GM18858 (cell line): ENCODE data around the gene REEP6.
A peak's percentile ranks its signal among the peaks of the same experiment; 100 is the strongest.
"Not testable (repeated sequence)": the region's sequence is repeated elsewhere in the genome, so short reads cannot be mapped to it uniquely, and the experiment has no call there.

Source experiments
- ATAC-seq: cut with Tn5 transposase; IDR thresholded peaks from one replicate; pipeline ENCODE4 v1.9.1; 2021; ENCODE audit not compliant: unreplicated experiment

The REEP6 gene

DNA sequence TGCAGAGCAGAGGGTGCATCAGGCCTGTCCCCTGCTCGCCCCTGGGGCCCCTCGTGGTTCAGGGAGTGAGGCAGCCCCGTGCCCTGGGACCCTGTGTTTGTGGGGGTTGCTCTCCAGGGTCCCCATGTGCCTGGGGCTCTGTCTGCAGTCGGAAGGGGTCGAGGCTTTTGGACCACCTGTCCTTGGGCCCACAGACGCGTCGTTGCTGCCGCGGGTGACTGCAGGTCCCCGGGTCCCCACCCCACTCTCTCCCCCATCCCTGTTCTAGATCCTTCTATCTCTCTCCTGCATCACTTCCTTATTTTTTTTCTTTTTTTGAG lies 2.7 kb upstream of the REEP6 start:
- ATAC-seq: no peak

- no peak for ATAC-seq
Measured at GRCh38 chr19:1489463-1490310, 1.3 kb upstream of the REEP6 start.

- ATAC-seq: peak; percentile 71
Measured at GRCh38 chr19:1490311-1491113, 469 bp upstream of the REEP6 start, which contains the start of gene PCSK4. PCSK4 (minus strand) TSS chr19:1490350; CDS start chr19:1490346, 4 bp downstream.

DNA sequence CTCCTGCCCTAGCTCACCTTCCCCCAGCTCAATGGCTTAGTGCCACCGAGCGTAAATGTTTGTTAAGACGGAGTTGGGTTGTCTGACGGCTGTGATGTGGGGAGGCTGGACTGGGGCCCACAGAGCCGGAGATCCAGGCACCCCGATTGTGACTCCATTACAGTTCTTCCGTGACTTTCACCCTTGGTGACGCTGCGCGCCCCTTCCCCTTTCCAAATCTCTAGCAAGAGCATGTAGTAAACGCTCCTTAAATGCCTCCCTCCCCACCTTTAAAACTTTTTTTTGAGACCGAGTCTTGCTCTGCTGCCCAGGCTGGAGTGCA lies 829 bp downstream of the REEP6 start:
- ATAC-seq: no peak

GRCh38 chr19:1492474-1493006 lies 1.6 kb downstream of the REEP6 start:
- ATAC-seq: no peak

DNA sequence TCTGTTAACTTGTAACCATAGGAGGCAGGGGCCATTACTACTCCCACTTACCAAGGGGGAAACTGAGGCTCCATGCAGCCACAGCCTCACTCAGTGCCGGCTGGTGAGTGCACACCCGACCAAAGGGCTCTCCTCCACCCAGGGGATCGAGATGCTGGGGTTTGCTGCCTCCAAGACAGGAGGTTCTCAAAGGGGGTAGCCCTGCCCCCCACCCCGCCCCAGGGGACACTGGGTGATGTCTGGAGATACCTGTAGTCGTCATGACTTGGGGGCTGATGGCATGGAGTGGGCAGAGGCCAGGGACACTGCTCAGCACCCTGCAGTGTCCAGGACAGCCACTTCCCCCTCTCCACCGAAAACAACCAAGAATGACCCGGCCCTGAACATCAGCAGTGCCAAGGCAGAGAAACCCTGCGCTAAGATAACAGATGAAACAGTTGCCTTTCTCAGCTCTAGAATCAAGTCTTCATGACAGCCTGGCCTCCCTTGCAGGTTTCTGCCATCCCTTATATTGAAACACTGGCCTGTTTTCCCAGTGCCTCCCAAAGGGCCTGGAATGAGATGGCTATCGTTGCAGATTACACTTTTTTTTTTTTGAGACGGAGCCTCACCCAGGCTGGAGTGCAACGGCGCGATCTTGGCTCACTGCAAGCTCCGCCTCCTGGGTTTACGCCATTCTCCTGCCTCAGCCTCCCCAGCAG lies 3.3 kb downstream of the REEP6 start:
- no peak for ATAC-seq

- no peak for ATAC-seq
Measured at GRCh38 chr19:1495051-1495798, 4.2 kb downstream of the REEP6 start.

DNA sequence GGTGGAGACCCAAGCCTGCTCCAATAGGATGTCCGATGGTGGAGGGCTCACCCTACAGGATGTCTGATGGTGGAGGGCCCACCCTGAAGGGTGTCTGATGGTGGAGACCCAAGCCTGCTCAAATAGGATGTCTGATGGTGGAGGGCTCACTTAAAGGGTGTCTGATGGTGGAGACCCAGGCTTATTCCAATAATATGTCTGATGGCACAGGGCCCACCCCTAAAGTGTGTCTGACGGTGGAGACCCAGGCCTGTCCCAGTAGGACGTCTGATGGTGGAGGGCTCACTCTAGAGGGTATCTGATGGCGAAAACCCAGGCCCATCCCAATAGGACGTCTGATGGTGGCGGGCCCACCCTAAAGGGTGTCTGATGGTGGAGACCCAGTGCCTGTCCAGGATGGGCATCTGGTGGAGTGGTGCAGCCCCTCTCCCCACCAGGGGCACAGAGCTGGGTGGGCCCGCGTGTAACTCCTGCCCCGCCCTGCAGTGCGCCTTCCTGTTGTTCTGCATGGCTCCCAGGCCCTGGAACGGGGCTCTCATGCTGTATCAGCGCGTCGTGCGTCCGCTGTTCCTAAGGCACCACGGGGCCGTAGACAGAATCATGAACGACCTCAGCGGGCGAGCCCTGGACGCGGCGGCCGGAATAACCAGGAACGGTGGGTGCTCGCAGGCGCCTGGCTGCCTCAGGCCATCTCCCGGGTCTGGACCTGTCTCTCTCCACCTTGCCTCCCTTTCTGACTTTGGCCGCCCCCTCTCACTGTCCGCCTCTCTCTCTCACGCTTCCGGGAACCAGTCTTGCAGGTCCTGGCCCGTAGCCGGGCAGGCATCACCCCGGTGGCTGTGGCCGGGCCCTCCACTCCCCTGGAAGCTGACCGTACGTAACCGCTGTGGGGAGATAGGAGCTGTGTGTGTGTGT lies 5.1 kb downstream of the REEP6 start:
- no peak for ATAC-seq

- ATAC-seq: no peak
Measured at GRCh38 chr19:1496714-1497577, 6.0 kb downstream of the REEP6 start.

- ATAC-seq: no peak
Measured at GRCh38 chr19:1497578-1498235, 6.7 kb downstream of the REEP6 start.

GRCh38 chr19:1499231-1499630 lies 8.2 kb downstream of the REEP6 start:
- not testable (repeated sequence) for ATAC-seq

DNA sequence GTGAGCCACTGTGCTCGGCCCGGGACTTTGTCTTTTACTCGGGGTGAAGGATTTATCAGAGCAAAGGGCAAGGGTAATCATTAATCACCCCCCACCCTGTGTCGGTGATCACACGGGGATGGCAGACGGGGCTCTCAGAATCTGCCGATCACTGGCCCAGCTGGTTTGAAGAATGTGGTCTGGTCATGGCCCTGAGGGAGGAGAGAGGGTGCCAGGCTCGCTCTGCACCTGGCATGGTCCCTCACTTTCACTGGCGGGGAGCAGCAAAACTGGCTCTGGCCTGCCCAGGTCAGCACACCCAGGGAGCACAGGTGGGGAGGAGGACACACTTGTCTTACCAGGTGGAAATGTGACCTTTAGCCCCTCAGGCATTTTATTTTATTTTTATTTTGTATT lies 10.2 kb downstream of the REEP6 start:
- ATAC-seq: no peak

DNA sequence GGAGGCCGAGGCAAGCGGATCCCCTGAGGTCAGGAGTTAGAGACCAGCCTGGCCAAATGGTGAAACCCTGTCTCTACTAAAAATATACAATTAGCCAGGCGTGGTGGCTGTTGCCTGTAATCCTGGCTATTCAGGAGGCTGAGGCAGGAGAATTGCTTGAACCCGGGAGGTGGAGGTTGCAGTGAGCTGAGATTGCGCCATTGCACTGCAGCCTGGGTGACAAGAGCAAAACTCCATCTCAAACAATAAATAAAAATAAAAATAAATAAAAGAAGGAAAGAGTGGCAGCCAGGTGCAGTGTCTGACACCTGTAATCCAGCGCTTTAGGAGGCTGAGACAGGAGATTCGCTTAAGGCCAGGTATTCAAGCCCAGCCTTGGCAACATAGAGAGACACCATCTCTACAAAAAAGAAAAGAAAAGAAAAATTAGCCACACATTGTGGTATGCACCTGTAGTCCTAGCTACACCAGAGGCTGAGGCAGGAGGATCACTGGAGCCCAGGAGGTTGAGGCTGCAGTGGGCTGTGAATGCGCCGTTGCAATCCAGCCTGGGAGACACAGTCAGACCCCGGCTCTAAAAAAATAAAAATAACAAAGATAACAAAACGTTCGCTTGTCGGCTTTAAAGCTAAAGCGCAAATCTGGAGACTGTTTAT lies 11.6 kb downstream of the REEP6 start:
- ATAC-seq: no peak

DNA sequence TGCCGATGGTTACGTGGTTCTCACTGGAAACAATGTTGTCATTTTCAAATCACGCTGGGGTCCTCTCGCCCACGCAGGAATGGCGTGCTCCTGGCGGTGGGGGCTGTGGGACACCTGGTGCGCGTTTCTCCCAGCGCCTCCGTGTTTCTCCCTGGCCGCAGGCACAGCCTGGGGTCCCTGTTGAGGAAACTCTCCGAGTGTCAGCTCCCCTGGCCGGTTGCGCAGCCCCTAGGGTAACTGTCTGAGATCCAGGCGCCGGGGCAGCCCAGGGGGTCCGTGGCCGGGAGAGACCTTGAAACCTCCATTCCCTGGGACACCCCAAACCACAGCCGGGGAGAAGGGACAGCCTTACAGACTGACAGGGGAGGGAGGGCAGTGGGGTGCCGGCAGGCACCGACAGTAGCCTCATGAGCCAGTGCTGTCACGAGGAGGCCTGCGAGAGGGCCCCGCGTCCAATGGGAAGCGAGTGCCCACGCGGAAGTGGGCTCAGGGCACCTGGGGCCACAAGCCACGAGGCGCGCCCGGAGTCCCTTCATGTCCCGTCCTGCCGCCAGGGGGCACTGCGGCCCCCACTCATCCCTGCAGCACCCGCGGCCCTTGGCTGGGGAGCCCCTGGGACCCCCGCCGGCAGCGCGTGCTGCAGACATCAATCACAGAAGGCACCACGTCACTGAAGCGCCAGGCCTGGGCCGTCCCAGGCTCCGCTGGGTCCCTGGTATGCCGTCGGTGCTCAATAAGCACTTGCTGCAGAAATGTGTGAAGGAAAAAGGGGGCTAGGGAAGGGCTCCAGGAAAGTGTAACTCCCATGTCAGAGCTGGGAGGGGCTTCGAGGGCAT lies 12.3 kb downstream of the REEP6 start:
- no peak for ATAC-seq

DNA sequence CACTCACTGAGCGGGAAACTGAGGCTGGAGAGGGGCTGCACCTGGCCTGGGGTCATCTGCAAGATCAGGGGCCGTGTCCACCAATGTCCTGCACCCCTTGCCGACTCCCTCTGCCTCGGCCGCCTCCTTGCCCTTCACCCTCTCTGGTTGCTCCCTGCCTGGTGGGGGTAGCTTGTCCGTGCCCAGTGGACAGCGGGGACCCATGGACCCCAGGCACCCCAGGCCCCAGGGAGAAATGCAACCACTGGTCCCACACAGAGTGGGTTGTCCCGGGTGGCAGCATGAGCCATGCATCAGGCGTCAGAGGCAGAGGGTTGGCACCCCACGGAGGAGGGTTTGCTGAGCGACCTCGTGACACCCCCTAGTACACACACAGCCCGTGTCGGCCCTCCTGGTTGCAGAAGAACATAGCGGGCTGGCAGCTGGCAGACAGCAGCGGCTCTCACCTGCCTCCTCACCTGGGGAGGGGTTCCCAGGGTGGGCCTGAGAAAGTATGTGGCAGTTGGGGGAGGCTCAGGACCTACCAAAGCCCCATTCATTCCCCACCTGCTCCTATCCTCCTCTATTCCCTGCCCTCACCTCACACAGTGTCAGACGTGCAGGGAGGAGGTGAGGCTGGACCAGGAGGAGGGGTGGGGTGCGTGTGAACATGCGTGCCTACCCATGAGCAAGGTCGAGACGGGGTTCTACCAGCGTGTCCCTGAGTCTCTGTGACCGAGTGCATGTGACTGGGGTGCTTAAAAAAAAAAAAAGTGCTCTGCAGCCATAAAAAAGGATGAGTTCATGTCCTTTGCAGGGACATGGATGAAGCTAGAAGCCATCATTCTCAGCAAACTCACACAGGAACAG lies 13.2 kb downstream of the REEP6 start:
- ATAC-seq: no peak

DNA sequence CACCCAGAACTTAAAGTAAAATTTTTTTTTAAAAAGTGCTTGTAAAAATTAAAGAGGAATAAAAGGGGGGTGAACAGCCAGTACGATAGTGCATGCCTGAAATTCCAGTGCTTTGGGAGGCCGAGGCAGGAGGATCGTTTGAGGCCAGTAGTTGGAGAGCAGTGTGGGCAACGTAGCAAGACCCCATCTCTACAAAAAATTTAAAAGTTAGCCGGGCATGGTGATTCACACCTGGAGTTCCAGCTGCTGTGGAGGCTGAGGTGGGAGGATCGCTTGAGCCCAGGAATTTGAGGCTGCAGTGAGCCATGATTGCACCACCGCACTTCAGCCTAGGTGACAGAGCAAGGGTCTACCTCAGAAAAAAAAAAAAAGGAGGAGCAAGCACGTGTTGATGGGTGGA lies 14.0 kb downstream of the REEP6 start:
- no peak for ATAC-seq
